ENCODE data around the gene DUOXA1. TPM values are rescaled to one million over a fixed set of nuclear protein-coding genes. Genes with fewer than 3 reads are reported as not detected.

Gene DUOXA1
- total and polyA plus RNA-seq, 2 of the 4 experiments (the other 2 are of a cell fraction): 0.02 TPM; not detected in 1

DNA sequence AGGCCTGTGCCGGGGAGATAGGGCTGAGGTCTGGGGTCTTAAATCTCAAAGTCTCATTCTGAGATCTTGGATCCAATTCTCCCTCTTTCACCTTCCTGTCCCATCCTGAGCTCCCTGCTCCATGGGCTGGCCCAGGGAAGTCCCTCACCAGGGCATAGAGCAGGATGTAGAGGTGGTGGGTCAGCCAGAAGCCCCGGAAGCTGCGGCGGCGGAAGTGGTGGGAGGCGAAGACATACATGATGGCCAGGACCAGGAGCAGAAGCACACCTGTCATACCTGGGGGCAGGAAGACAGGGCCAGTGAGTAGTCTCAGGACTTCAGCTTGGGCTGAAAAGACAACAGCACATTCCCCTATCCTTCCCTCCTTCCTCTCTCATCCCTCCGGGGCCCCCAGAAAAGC lies 32.2 kb downstream of the DUOXA1 start:
- dilution Hi-C loops (cut with HindIII; ENCODE audit: low sequenced_read_pairs, unreplicated experiment): no loop called here
- no peaks in the 10 kb centered on the region for H4K20me1 ChIP-seq (ENCODE audit: insufficient read depth, low read length)
- no peak overlapping the region for H4K8ac ChIP-seq (ENCODE audit: low read depth in 2 of 2, low read length in 2 of 2)
- H3K27me3 ChIP-seq (ENCODE audit: control insufficient read depth, insufficient read depth, low read length): peaks cover 39% of the 10 kb centered on the region
- H3K79me1 ChIP-seq (ENCODE audit: low read depth in 1 of 2, low read length in 2 of 2): no peaks in the 10 kb centered on the region
- H2AK5ac ChIP-seq (ENCODE audit: low read depth, low read length): no peak overlapping the region
- H3K9ac ChIP-seq (ENCODE audit: low read depth, low read length): no peak overlapping the region
- no peak overlapping the region for H2AK9ac ChIP-seq (replicated peaks; ENCODE audit: low read depth, low read length, poor library complexity)
- TF ChIP-seq SMC3 (IDR thresholded peaks at IDR 0.05; ENCODE audit: low read depth, low read length) (no peak), CHD1 (IDR thresholded peaks at IDR 0.05; ENCODE audit: low read depth, low read length) (no peak), RFX5 (IDR thresholded peaks at IDR 0.05; ENCODE audit: low read depth, low read length) (no peak), FOS (IDR thresholded peaks at IDR 0.05; ENCODE audit: low read depth, low read length) (no peak), RAD21 (IDR thresholded peaks at IDR 0.05; ENCODE audit: low read length) (no peak), MAZ (IDR thresholded peaks at IDR 0.05; ENCODE audit: borderline replicate concordance, low read depth, low read length) (no peak), POLR2A (IDR thresholded peaks at IDR 0.05; ENCODE audit: low read depth, low read length) (no peak), NFE2L2 (IDR thresholded peaks at IDR 0.05; ENCODE audit: low read depth, low read length) (no peak), BHLHE40 (IDR thresholded peaks at IDR 0.05; ENCODE audit: low read depth, low read length) (no peak), RCOR1 (IDR thresholded peaks at IDR 0.05; ENCODE audit: insufficient replicate concordance, low read length) (no peak)
- TF ChIP-seq, protein P1, sequence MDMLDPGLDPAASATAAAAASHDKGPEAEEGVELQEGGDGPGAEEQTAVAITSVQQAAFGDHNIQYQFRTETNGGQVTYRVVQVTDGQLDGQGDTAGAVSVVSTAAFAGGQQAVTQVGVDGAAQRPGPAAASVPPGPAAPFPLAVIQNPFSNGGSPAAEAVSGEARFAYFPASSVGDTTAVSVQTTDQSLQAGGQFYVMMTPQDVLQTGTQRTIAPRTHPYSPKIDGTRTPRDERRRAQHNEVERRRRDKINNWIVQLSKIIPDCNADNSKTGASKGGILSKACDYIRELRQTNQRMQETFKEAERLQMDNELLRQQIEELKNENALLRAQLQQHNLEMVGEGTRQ (IDR thresholded peaks at IDR 0.05; ENCODE audit: low read depth, low read length): no peak
- TF ChIP-seq, protein P2, sequence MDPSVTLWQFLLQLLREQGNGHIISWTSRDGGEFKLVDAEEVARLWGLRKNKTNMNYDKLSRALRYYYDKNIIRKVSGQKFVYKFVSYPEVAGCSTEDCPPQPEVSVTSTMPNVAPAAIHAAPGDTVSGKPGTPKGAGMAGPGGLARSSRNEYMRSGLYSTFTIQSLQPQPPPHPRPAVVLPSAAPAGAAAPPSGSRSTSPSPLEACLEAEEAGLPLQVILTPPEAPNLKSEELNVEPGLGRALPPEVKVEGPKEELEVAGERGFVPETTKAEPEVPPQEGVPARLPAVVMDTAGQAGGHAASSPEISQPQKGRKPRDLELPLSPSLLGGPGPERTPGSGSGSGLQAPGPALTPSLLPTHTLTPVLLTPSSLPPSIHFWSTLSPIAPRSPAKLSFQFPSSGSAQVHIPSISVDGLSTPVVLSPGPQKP (IDR thresholded peaks at IDR 0.05; ENCODE audit: borderline replicate concordance, low read depth, low read length): no peak
- in situ Hi-C loops (cut with MboI; ENCODE audit: low sequenced_read_pairs): no loop called here
- ChIA-PET CTCF (no interaction called here), POLR2A (ENCODE audit: unreplicated experiment) (no interaction called here)
- H2BK5ac ChIP-seq (ENCODE audit: low read depth, low read length, poor library complexity, severe bottlenecking): no peak overlapping the region
- intact Hi-C loops (cut with micrococcal nuclease): no loop called here
- peaks cover 1% of the 10 kb centered on the region; the same call in 1 of the 2 replicates for H3K4me1 ChIP-seq (ENCODE audit: control insufficient read depth, insufficient read depth, low read length)
- H2BK15ac ChIP-seq (ENCODE audit: low read depth, low read length): no peak overlapping the region
- no peaks in the 10 kb centered on the region for H3K9me1 ChIP-seq (ENCODE audit: insufficient read depth, low read length)
- H3K9me3 ChIP-seq (ENCODE audit: control insufficient read depth, insufficient read depth, low read length): no peaks in the 10 kb centered on the region
- no peak overlapping the region for H3K27ac ChIP-seq (ENCODE audit: insufficient read depth, low read length)
- H4K5ac ChIP-seq (ENCODE audit: low read depth, low read length): no peak overlapping the region
- ATAC-seq (ENCODE audit: low read depth) (no peak), DNase-seq (no peak)
- no peak overlapping the region for H3K23ac ChIP-seq (ENCODE audit: low read depth, low read length)
- H3K18ac ChIP-seq (ENCODE audit: low read depth, low read length): no peak overlapping the region
- BruUV-seq (replicated peaks): no TSS peak
- WGBS, 2 experiments (ENCODE audit: extremely low coverage in 2 of 2, insufficient read length in 1 of 2): no CpG with 5 or more reads among the region's 7 CpGs
- H2AFZ ChIP-seq (replicated peaks; ENCODE audit: low read length, poor library complexity): no peak overlapping the region
- no peak overlapping the region for H3K14ac ChIP-seq (replicated peaks; ENCODE audit: low read depth, low read length)
- H3K4me3 ChIP-seq (ENCODE audit: insufficient read depth, low read depth, low read length): no peak overlapping the region
- no peaks in the 10 kb centered on the region for H3K36me3 ChIP-seq (ENCODE audit: control insufficient read depth, insufficient read depth, low read length)
- no peak overlapping the region for H2BK20ac ChIP-seq (ENCODE audit: low read depth, low read length)
- H4K91ac ChIP-seq (ENCODE audit: insufficient read depth, low read depth, low read length): no peak overlapping the region
- H3K4ac ChIP-seq (ENCODE audit: low read depth, low read length): no peak overlapping the region
- H2BK120ac ChIP-seq (ENCODE audit: low read depth, low read length): no peak overlapping the region
- H3K4me2 ChIP-seq (ENCODE audit: low read depth, low read length): no peak overlapping the region
- no peak overlapping the region for H3K56ac ChIP-seq (ENCODE audit: extremely low read depth, insufficient read depth, low read length)

All from IMR-90 (cell line).